SKM-1 treated with dmso at 0.1 percent for 144 hours (cell line): Measurements from ENCODE around the gene FSCN2.

Experiments used
- DNase-seq: peaks from one replicate; lab custom pipeline; 2025; ENCODE audit not compliant: unreplicated experiment; lab: John Stamatoyannopoulos, UW

FSCN2 gene

GRCh38 chr17:81511804-81512561 lies 16.2 kb upstream of the FSCN2 start:
- no peak for DNase-seq

DNA sequence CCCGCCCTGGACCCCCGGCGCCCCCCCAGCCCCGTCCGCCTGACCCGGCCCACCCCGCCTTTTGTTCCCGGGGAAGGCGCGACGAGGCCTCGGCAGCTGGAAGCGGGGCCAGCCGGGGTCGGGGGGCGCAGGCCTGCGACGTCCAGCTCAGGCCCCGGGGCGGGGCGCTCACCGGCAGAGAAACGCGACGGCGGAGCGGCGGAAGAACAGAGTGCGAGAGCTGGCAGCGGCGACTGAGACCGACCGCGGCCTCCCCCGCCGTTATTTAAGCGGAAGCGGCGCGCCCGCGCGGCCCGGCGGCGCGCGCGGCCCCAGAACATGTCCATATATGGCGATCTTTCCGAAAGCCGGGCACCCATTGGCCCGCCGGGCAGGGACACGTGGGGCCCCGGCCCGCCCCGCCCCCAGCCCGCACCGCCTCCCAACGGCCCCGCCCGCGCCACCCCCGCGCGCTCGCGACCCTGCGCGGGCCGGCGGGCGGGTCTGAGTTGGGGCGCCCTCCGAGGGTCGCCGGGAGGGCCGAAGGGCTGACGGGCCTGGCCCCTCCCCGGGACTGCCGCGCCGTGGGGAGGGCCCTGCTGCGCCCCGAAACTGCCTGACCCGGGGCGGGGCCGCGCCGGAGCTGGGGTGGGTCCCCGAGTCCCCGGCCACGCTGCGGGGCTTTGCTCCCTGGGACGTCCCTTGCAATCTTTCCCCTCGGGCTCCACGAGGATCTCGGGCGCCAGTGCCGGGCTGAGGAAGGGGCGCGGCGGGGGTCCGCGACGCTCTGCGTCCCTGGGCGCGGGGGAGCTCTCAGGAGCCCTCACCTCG lies 15.4 kb upstream of the FSCN2 start, which contains the start of gene ACTG1:
ACTG1 (minus strand) TSS at position 238 of the 810 bp plus-strand sequence. CDS start 445 bp downstream, outside the sequence.
- DNase-seq = peak; percentile 84

DNA sequence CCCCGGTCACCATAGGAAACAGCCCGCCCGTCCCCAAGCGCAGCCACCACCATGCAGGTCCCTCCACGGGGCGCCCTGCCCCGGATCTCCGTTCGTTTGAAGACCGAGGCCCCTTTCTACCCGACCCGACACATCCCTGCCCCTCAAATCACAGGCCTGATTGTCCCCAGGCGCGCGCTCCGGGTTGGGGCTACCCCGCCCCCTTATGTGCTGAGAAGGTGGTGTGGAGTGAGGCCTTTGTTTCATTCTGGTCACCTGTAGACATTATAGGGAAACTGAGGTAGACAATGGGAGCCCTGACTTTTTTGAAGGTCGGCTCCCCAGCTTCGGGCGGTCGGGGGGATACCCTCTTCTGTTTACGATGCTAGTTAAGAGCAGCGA lies 14.8 kb upstream of the FSCN2 start:
- no peak for DNase-seq

GRCh38 chr17:81513753-81514488 lies 14.3 kb upstream of the FSCN2 start:
- no peak for DNase-seq

DNA sequence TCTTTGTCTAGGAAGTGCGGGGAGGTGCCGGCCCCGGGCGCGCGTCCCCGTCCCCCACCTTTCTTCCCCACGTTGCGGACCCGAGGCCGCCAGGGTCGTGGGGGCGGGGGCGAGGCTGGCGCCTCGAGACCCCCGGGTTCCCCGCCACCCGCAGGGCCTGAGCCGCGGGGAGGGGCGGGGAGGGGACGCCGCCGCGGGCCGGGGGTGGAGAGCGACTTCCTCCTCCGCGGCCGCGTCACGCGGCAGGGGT lies 13.8 kb upstream of the FSCN2 start:
- no peak for DNase-seq

- peak; percentile 37 for DNase-seq
Measured at GRCh38 chr17:81514739-81515529, 13.2 kb upstream of the FSCN2 start.

DNA sequence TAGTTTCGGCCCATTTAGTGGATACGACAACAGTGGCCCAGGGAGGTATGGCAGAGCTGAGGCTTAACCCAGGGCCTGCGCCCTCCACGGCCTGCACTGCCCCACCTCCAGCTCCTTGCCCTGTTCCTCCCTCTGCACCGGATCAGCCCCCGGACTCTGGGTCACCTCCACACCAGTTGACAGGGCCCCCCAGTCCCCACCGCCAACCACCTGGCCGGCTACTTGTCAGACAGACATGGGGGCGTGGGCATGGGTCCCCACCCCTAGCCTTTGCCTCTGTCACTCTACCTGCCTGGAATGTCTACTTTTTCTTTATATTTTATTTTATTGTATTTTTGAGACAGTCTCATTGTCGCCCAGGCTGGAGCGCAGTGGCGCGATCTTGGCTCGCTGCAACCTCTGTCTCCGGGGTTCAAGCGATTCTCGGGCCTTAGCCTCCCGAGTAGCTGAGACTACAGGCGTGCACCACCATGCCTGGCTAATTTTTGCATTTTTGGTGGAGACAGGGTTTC lies 12.6 kb upstream of the FSCN2 start:
- no peak for DNase-seq

GRCh38 chr17:81516439-81516838 lies 11.7 kb upstream of the FSCN2 start:
- no peak for DNase-seq

DNA sequence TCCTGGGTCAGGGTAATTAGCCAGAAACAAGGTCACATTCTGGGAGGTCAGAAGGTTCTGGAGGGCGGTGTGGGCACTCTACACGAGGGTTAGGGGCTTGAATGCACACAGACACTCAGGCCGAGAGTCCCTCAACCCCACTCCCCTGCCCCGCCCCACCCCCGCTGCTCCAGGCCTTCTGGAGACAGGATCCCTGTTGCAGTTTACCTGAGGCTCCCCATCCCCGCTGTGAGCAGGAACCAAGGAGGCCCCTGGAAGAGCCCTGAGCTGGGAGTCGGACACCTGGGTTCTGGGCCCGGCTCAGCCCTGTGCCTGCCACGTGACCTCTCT lies 11.2 kb upstream of the FSCN2 start:
- DNase-seq = no peak

- DNase-seq = peak; percentile 44
Measured at GRCh38 chr17:81517339-81518112, 10.7 kb upstream of the FSCN2 start.

DNA sequence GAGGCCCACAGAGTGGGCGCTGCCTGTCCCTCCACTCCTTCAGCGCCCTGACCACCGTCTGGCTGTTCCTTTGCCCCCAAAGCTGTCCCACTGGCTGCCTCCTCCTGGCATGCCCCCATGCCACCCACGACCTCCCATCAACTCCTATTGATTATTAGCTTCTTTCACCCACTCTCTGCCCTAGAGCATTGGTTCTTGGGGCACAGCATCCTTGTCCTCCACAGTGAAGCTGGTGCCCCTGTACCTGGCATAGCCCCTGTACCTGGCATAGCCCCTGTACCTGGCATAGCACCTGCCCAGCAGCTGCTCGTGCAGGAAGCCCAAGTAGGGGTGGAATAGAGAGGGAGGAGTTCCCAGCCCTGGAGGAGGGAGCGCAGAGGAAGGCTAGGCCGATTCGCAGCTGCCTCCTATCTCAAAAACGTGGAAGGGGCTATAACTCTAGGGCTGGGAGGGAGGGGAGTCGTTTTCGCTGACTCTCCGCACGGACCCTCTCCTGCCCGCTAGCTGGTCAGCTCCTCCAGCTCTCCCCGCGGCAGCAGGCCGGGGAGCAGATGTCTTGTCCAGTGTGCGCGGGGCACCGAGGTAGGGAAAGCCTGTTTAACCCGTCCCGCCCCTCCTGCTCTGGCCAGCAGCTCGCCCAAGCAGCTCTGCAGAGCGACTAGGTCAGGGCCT lies 9.9 kb upstream of the FSCN2 start:
- no peak for DNase-seq

DNA sequence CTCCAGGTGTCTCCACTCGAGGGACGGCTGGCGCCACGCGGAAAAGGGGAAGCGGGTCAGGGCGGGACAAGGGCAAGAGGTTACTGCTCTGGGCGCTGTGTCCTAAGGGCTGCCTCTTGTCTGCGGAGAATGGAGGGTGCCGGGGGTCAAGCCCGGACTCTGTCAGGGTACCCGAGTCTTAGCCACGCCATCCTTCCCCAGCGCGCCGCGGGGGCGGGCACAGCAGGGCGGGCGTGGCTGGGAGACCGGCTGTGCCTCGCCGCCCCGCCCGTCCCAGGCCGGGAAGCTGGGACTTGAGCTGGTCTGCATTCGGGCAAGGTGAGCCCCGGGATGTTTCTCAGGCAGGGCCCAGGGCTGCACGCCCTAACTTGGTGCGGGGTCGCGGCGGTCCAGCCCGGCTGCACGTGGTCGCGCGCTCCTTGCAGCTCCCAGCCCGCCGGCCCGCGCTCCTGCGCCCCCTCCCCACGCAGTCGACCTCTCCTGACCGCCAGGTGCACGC lies 9.3 kb upstream of the FSCN2 start:
- DNase-seq = no peak

- no peak for DNase-seq
Measured at GRCh38 chr17:81519284-81520020, 8.7 kb upstream of the FSCN2 start.

- no peak for DNase-seq
Measured at GRCh38 chr17:81520021-81520901, 7.9 kb upstream of the FSCN2 start.

GRCh38 chr17:81522491-81523401 lies 5.4 kb upstream of the FSCN2 start:
- DNase-seq = no peak

DNA sequence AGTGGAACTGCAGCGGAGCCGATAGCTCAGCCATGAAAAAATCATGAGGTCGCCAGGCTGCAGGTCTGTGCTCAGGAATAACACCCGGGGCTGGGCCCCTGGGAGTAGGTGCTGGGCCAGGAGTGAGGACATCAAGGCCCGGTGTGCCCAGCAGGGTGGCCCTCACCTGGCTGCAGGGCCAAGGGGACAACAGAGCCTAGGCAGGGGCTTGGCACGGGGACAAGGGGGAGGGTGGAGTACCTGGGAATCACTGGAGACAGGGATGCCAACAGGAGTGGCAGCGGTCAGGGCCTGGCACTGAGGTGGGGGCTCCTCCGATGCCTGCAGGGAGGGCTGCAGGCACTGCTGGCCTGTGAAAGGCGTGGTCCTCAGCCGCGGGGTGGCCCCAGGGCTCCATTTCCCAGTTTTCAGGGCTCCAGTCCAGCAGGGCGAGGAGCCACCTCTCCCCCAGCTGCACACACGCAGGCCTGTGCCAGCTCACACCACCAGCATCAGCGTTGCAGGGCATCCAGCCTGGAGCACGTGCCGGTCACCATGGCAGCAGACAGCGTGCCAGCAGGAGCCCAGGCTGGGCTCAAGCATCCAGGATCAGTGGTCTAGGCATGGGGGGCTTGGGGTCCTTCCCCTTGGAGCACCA lies 4.7 kb upstream of the FSCN2 start:
- no peak for DNase-seq
